Cerebellar cortex (tissue), 1 donor: ENCODE results near the gene TAS2R16.
"Not testable (repeated sequence)": the region's sequence is repeated elsewhere in the genome, so short reads cannot be mapped to it uniquely, and the experiment has no call there.

Source experiments
- DNase-seq: peaks from one replicate; pipeline ENCODE4 v3.0.0-alpha.2; 2015; ENCODE audit warnings: low spot score

The TAS2R16 gene

GRCh38 chr7:122972056-122972455 is 23.4 kb downstream of the TAS2R16 start:
- no peak for DNase-seq

- DNase-seq, result no peak
These were observed 24.5 kb downstream of the TAS2R16 start for GRCh38 chr7:122970740-122971725.

GRCh38 chr7:122968389-122968788 is 27.1 kb downstream of the TAS2R16 start:
- no peak for DNase-seq

- no peak for DNase-seq
These were observed 30.2 kb downstream of the TAS2R16 start for GRCh38 chr7:122965306-122965705.

GRCh38 chr7:122953678-122954077 is 41.8 kb downstream of the TAS2R16 start:
- DNase-seq, result not testable (repeated sequence)

- DNase-seq, result no peak
These were observed 44.5 kb downstream of the TAS2R16 start for GRCh38 chr7:122951006-122951405.

GRCh38 chr7:122949186-122949585 is 46.3 kb downstream of the TAS2R16 start:
- no peak for DNase-seq
